NT2/D1 (cell line): ENCODE measurements around the gene DNAL4.
A peak's percentile ranks its signal among the peaks of the same experiment; 100 is the strongest.

Experiments used
- DNase-seq: peaks from one replicate; pipeline ENCODE4 v3.0.0-alpha.2; 2011; ENCODE audit warnings: low read depth, low spot score
- H3K27me3 ChIP-seq: 2 replicates; pipeline ENCODE4 v1.6.0; 2011; ENCODE audit warnings: mild to moderate bottlenecking; ENCODE audit not compliant: insufficient read length, insufficient read depth
- H3K36me3 ChIP-seq: 2 replicates; pipeline ENCODE4 v1.6.1; 2011; ENCODE audit warnings: mild to moderate bottlenecking, low read length, mixed read lengths; ENCODE audit not compliant: insufficient read depth, insufficient read length
- H3K4me1 ChIP-seq: 2 replicates; pipeline ENCODE4 v1.5.1; 2011; ENCODE audit not compliant: insufficient read depth, insufficient read length
- H3K4me3 ChIP-seq: 2 replicates; pipeline ENCODE4 v1.5.1; 2011; ENCODE audit warnings: low read depth; ENCODE audit not compliant: insufficient read length
- H3K9ac ChIP-seq: 2 replicates; pipeline ENCODE4 v1.6.0; 2011; ENCODE audit warnings: low read depth; ENCODE audit not compliant: insufficient read length
- H3K9me3 ChIP-seq: 2 replicates; pipeline ENCODE4 v1.5.1; 2011; ENCODE audit warnings: mild to moderate bottlenecking, low read length; ENCODE audit not compliant: insufficient read depth
- SUZ12 ChIP-seq: IDR thresholded peaks from 2 replicates; pipeline ENCODE4 v1.6.1; 2011; ENCODE audit not compliant: insufficient read length, insufficient read depth; ENCODE audit errors: extremely low read depth
- YY1 ChIP-seq: IDR thresholded peaks from 2 replicates; pipeline ENCODE4 v1.6.1; 2011; ENCODE audit not compliant: insufficient read length, insufficient read depth
- ZNF274 ChIP-seq: IDR thresholded peaks from 2 replicates; pipeline ENCODE4 v1.6.1; 2011; ENCODE audit warnings: mild to moderate bottlenecking, low read depth, low read length

DNAL4 gene

GRCh38 chr22:38796262-38796957 is 2.5 kb upstream of the DNAL4 start:
- DNase-seq, result no peak
- H3K27me3 ChIP-seq, result no peaks in the 10 kb centered on the region
- TF ChIP-seq ZNF274 (no peak), SUZ12 (no peak), YY1 (no peak)
- no peaks in the 10 kb centered on the region for H3K4me1 ChIP-seq
- no peak overlapping the region for H3K4me3 ChIP-seq
- H3K9ac ChIP-seq, result no peak overlapping the region
- peaks cover 12% of the 10 kb centered on the region; the same call in 1 of the 2 replicates for H3K9me3 ChIP-seq
- H3K36me3 ChIP-seq, result no peaks in the 10 kb centered on the region

GRCh38 chr22:38795569-38795968 is 1.6 kb upstream of the DNAL4 start:
- Histone ChIP-seq H3K4me1 (no peaks in the 10 kb centered on the region), H3K9me3 (peaks cover 12% of the 10 kb centered on the region; the same call in 1 of the 2 replicates), H3K27me3 (no peaks in the 10 kb centered on the region), H3K36me3 (peaks cover under 1% of the 10 kb centered on the region), H3K4me3 (no peak overlapping the region), H3K9ac (no peak overlapping the region)
- no peak for DNase-seq
- no peak for TF ChIP-seq ZNF274
- TF ChIP-seq SUZ12, result no peak
- TF ChIP-seq YY1, result no peak

- peak overlapping the region; percentile 74 for H3K9ac ChIP-seq
- no peaks in the 10 kb centered on the region for H3K4me1 ChIP-seq
- H3K9me3 ChIP-seq, result no peaks in the 10 kb centered on the region
- no peaks in the 10 kb centered on the region for H3K27me3 ChIP-seq
- no peak for DNase-seq
- peaks cover 12% of the 10 kb centered on the region for H3K36me3 ChIP-seq
- peak overlapping the region; percentile 68 for H3K4me3 ChIP-seq
- TF ChIP-seq SUZ12 (no peak), ZNF274 (no peak), YY1 (no peak)
Observed at GRCh38 chr22:38793317-38793716, 626 bp downstream of the DNAL4 start.

GRCh38 chr22:38792833-38793232 is 1.1 kb downstream of the DNAL4 start:
- Histone ChIP-seq H3K4me1 (no peaks in the 10 kb centered on the region), H3K9ac (no peak overlapping the region), H3K9me3 (no peaks in the 10 kb centered on the region), H3K27me3 (no peaks in the 10 kb centered on the region), H3K36me3 (peaks cover 12% of the 10 kb centered on the region), H3K4me3 (no peak overlapping the region)
- DNase-seq, result no peak
- no peak for TF ChIP-seq YY1
- no peak for TF ChIP-seq SUZ12
- no peak for TF ChIP-seq ZNF274

- Histone ChIP-seq H3K36me3 (peaks cover 16% of the 10 kb centered on the region), H3K4me1 (no peaks in the 10 kb centered on the region), H3K9me3 (no peaks in the 10 kb centered on the region), H3K9ac (no peak overlapping the region), H3K4me3 (no peak overlapping the region), H3K27me3 (no peaks in the 10 kb centered on the region)
- TF ChIP-seq YY1 (no peak), ZNF274 (no peak), SUZ12 (no peak)
- DNase-seq, result no peak
Observed at GRCh38 chr22:38789606-38790005, 4.3 kb downstream of the DNAL4 start.

- Histone ChIP-seq H3K9ac (no peak overlapping the region), H3K27me3 (no peaks in the 10 kb centered on the region), H3K4me3 (no peak overlapping the region), H3K4me1 (no peaks in the 10 kb centered on the region), H3K9me3 (no peaks in the 10 kb centered on the region), H3K36me3 (peaks cover 16% of the 10 kb centered on the region)
- TF ChIP-seq ZNF274, result no peak
- TF ChIP-seq YY1, result no peak
- no peak for TF ChIP-seq SUZ12
- no peak for DNase-seq
Observed at GRCh38 chr22:38788846-38789245, 5.1 kb downstream of the DNAL4 start.

GRCh38 chr22:38788021-38788816 is 5.7 kb downstream of the DNAL4 start:
- DNase-seq, result no peak
- no peak overlapping the region for H3K4me3 ChIP-seq
- no peaks in the 10 kb centered on the region for H3K9me3 ChIP-seq
- H3K4me1 ChIP-seq, result peaks cover 3% of the 10 kb centered on the region
- TF ChIP-seq YY1 (no peak), SUZ12 (no peak), ZNF274 (no peak)
- H3K36me3 ChIP-seq, result peaks cover 16% of the 10 kb centered on the region
- H3K9ac ChIP-seq, result no peak overlapping the region
- H3K27me3 ChIP-seq, result no peaks in the 10 kb centered on the region
